GM18867 (cell line): Measurements from ENCODE around the gene EME2.

Source experiments
- ATAC-seq: cut with Tn5 transposase; IDR thresholded peaks from one replicate; pipeline ENCODE4 v1.9.1; 2021; ENCODE audit warnings: mild to moderate bottlenecking, moderate library complexity; ENCODE audit not compliant: unreplicated experiment

EME2 gene

DNA sequence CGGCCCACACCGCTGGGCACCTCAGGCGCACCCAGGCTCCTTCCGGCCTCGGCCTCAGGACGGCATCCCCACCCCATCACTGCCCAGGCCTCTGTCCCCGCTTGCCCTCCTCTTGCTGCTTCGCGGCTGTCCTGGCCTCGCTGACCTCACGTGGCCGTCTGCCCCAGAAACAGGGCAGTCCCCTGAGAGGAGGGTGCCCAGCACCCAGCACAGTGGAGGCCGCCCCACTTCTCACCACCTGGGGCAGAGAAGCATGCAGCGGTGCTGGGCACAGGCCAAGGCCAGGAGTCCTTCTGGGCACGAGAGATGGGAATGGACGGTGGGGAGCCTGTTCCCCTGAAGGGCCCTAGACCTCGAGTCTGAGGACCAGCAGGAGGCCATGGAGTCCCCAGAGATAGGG lies 45.1 kb downstream of the EME2 start:
- no peak for ATAC-seq

DNA sequence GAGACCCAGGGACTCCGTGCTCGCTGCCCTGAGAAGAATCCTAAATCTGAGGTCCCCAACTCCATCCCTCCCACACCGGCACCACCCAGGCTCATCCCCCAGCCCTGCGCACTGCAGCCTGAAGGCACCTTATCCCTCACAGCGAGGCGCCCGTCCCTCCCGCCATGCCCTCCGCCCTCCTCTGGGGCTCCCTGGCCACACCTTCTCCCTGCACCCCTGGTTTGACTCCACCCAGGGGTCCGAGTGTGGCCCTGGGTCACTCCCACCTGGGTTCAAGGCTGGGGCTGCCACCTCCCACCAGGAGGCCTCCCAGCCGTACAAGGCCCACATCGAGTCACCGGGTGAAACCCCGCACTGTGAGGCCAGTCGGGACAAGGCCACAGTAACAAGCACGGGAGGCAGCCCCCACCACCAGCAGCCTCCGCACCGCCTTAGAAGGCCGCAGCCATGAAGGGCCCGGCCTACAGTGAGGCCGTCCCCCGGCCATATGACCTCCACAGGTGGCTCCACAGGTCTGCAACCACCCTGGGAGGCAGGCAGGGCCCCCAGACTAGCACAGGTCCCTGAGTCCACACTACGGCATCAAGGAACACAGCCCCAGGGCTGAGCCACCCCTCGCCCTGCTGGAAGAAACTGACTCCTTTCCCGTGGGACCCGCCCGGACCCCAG lies 45.7 kb downstream of the EME2 start:
- no peak for ATAC-seq

DNA sequence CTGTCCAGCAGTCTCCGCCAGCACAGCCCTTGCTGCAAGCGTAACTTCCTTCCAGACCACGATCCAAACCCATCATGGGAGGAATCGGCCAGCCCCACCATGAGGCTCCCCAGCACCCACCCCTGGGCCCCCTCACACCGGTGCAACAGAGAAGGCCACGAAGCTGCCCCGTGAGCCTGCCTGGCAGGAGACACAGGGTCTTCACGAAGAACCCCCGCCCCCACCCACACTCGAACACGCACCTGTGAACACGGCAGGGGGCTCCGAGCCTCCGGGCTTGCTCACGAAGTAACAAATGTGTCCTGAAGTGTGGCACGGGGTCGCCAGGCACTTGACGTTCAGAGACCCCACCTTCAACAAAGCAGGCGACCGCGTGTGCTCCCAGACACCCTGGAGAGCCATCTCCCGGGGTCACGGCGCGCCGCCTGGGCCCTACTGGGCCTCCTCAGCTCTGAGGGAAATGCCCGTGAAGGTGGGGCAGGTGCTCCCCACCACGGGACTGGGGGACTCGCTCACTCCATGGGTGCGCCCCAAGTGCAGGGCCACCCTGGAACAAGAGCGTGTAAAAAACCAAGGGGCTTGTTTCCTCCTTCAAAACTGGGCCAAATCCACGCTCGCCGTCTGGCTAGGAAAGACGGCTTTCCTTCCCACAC lies 46.4 kb downstream of the EME2 start:
- ATAC-seq = no peak

DNA sequence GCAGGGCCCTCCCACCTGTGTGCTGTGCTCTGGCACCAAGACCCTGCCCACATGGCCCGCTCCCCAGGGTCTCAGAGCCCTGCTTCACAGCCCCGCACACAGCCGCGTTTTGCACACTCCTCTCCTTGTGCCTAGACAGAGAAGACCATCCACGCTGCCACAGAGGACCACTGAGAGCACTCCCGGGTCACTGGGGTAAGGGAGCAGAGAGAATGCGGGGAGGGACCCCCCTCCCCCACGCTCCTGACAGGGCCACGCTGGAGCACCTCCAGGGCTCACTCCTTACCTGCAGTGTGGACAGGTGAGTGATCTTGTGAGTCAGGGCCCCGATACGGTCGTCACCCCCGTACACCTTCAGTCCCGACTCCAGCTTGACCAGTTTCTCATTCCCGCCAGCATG lies 47.0 kb downstream of the EME2 start:
- ATAC-seq = no peak

DNA sequence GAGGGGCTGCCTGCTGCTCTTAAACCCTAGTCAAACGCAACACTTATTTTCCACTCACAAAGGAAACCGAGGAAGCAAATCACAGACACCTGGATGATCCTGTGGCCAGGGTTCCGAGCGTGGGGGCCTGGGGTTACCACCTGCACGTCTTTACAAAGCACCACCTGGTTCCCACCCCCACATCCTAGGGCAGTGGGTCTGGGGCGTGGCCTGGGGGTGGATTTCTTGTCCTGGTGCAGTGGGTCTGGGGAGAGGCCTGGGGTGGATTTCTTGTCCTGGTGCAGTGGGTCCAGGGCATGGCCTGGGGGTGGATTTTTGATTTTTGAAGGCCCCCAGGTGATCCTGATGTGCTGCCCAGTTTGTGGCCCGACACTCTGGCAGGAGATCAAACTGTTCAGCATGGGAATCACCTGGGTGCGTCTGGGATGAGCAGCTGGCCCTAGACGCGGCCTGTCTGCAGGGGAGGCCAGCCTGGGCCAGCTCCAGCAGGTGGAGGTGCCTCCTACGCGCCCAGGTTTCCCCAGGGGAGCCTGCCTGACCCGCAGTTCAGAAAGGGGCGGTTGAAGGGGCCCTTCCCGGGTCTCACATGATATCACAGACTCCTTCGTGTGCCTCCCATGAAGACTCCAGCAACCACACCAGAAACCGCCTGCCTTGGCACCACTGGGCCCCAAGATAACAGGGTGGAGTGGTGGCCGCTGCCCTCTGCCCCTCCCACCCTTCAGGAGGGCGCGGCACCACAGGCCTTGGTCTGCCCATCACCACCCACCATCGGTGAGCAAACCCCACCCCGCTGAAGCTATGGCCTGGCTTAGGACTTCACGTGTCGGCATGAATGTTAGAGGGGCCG lies 47.7 kb downstream of the EME2 start:
- ATAC-seq = no peak

DNA sequence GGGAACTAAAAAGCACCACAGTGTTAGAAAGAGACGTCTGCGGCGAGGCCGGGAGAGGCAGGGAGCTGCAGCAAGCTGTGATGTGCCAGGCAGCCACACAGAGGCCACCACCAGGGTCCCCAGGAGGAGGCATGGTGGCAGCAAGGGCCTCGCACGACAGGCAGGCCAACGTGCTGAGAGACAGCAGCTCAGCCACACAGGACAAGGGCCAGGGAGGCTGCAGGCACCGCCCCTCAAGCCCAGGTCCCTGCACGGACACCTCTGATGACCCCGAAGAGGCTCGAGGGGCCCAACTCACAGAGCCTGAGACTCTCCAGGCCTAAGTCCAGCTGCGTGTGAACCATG lies 48.3 kb downstream of the EME2 start:
- no peak for ATAC-seq

DNA sequence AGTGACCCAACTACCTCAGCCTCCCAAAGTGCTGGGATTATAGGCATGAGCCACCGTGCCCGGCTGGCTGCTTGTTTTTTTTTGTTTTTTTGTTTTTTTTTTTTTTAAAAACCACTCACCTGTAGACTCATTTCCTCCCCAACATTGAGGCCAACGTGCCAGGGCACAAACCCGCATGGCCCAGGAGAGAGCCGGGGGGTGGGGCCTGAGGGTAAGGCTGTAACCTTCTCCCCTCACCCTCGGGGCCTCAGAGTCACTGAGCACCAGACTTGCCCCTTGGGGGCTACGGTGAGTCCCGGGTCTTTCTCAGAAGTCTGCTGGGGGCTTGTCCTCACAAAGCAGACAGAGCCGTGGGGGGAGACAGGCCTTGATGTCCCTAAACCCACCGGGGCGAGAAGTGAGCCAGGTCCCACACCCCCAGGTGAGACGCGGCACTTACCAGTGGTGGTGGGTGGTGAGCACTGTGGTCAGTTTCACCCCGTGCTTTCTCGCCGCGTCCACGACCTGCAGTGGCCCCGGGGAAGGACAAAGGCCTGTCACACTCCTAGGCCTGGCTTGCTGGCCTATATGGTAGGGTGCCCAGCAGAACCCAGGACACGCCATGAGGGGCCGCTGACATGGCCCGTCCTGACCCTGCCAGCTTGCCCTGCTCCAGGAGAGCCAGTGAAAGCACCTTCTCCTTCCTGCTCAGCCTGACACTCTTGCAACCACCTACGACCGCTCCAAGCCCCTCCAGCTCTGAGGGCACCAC lies 49.4 kb downstream of the EME2 start:
- no peak for ATAC-seq

DNA sequence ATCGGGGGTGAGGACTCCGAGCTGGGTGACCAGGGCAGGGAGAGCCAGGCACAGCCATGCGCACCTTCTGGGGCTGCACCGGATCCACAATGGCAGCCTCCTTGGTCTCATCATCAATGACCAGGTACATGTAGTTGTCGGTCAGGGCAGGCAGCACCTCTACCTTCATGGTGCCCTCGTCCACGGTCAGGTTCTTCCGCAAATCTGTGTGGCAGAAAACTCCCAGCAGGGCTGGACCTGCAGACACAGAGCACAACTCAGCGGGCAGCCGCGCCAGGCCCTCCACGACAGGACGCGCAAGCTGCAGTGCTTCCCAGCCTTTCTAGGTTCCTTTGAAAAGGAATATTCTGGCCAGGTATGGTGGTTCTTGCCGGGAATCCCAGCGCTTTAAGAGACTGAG lies 50.2 kb downstream of the EME2 start:
- no peak for ATAC-seq

DNA sequence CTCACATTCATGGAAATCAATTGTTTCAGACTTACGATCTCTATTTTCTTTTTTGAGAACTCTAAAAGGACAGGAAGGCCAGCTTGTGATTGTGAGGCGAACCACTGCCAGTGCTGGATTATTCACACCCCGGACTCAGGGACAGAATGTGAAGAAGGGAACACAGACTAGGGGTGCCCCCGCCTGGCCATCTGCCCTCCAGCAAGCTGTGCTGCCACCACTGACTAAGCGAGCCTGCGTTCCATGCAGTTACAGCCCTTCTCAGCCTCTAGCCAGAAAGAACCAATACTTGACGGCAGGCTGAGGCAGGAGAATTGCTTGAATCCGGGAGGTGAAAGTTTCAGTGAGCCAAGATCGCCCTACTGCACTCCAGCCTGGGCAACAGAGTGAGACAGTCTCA lies 51.2 kb downstream of the EME2 start:
- ATAC-seq = no peak

DNA sequence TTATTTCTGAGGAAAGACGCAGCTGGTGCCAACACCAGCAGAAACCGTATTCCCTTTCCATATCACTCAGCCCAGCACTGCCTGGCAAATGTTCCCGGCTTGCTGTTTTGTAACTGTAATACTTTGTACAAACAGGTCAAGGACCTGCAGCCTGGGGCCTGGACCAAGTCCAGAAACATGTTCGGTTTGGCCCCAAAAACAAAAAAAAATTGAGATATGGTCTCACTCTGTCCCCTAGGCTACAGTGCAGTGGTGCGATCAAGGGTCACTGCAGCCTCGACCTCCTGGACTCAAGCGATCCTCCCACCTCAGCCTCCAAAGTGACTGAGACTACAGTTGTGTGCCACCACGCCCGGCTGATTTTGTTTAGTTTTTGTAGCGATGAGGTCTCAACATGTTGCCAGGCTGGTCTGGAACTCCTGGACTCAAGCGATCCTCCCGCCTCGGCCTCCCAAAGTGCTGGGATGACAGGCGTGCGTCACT lies 52.8 kb downstream of the EME2 start:
- no peak for ATAC-seq
